T-helper 2 cell (primary cell): ENCODE results near the gene CTNND1.

Source experiments
- DNase-seq, 5 experiments: peaks; one replicate each; pipeline versions ENCODE4 v3.0.0 to v3.0.0-alpha.2; 2012 to 2022

CTNND1 gene

GRCh38 chr11:57764021-57764420, 2.4 kb downstream of the CTNND1 start:
- DNase-seq, result no peak

DNA sequence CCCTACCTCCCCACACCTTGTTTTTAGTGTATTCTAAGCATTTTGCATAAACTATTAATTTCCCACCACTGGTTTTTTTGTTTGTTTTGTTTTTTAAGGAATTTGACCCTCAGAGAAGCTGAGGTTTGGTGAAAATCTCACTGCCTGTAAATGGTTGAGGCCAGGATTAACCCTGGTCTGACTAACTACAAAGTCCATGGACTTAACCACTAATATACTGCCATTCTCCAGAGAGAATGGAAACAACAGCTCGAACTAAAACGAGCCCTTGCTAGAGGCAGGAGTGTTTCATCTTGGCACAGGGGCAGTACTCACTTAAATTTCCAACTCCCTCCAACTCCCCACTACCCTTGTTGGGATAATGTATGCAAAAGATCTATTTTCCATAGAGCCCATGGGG, 3.0 kb downstream of the CTNND1 start:
- no peak for DNase-seq

- no peak for DNase-seq
Observed at GRCh38 chr11:57764972-57765371, 3.4 kb downstream of the CTNND1 start.

GRCh38 chr11:57770793-57771192, 9.2 kb downstream of the CTNND1 start:
- no peak for DNase-seq

GRCh38 chr11:57771365-57771764, 9.8 kb downstream of the CTNND1 start:
- no peak for DNase-seq

DNA sequence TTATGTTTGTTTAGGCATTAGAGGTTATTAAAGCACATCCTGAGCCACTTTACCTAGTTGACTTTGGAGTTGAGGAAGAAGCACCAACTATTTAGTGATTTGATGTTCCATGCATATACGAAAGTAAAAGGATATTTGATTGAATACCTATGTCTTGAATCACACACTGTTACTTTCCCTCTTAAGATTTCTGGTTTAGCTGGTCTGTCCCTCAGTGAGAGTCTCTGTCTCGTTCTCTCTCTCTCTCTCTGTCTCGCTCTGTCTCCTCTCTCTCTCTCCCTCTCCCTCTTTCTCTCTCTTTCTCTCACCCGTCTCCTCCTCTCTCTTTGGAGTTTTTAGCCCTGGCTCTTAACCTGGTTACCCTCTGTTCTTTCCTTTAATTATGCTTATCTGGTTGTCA, 11.0 kb downstream of the CTNND1 start:
- no peak for DNase-seq

DNA sequence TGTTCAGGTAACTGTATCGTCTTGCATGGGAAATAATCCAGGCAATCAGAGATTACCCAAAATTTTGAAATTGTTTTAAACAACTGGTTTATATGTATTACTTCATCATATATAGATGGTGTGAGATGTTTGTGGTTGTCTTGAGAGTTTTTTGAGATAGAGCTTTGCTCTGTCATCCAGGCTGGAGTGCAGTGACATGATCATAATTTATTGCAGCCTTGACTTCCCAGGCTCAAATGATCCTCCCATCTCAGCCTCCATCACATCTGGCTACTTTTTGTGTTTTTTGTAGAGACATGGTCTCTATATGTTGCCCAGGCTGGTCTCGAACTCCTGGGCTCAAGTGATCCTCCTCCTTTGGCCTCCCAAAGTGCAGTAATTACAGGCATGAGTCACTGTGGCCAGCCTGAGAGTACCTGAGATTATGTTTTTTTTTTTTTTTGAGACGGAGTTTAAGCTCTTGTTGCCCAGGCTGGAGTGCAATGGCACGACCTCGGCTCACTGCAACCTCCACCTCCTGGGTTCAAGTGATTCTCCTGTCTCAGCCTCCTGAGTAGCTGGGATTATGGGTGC, 11.5 kb downstream of the CTNND1 start:
- DNase-seq, result no peak

GRCh38 chr11:57775491-57775890, 13.9 kb downstream of the CTNND1 start:
- DNase-seq, result no peak

DNA sequence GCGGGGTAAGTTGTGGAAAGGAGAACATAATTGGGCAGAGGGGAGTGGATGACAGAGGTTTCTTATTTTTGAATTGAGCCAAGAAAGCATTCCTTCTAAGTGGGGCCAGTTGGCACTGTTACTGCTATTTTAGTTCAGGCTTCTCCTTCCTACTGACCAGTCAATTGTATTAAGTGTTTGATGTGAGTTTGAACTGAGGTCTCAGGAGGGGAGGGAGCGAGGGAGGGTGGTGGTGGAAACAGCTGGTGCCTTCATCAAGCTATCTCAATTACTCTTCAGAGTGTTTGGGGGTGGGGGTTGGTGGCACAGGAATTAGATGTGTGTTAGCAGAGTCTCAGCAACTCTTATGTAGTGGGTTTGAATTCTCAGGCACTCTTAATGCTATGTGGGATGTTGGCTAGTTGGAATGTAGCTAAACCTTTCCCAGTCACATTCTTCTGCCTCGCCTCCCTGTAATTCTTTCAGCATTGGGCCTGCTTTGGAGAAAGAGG, 14.5 kb downstream of the CTNND1 start:
- DNase-seq, result no peak

GRCh38 chr11:57776577-57777210, 15.1 kb downstream of the CTNND1 start:
- DNase-seq, result no peak

DNA sequence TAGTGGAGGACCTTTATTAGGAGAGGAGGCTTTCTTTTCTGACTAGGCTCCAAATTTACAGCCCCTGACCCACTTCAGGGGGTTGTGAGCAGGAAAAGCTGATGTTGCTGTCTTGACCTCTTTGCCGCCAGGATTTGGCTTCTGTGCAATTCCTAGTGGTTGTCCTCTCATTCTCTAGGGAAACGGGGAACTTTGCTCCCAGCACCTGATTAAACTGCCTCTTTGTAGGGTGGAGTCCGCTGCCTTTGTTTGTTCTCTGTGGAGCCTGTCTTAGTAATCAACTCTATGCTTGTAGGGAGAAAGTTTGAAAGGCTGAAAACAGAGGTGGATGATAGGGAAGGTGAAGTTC, 16.3 kb downstream of the CTNND1 start:
- no peak for DNase-seq

- no peak for DNase-seq
Observed at GRCh38 chr11:57778318-57779037, 16.9 kb downstream of the CTNND1 start.

GRCh38 chr11:57779276-57779675, 17.7 kb downstream of the CTNND1 start:
- DNase-seq, result no peak

GRCh38 chr11:57781529-57781943, 19.9 kb downstream of the CTNND1 start:
- DNase-seq, result no peak

DNA sequence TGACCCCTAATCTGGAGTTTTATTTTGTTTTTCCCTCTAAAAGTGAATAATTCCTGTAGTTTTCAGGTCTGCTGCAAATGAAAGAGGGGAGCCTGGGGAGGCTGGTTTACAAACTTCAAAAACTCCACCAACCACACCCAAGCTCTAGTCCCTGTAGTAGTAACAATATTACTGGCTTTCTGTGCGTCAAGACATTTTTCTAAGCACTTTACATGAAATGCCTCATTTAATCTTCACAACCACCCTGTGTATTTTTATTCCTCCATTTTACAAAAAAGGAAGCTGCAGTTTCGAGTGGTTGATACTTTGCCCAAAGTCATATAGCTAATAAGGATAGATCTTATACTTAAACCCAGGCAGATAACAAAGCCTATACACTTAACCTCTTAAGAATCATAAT, 23.5 kb downstream of the CTNND1 start:
- DNase-seq, result no peak

DNA sequence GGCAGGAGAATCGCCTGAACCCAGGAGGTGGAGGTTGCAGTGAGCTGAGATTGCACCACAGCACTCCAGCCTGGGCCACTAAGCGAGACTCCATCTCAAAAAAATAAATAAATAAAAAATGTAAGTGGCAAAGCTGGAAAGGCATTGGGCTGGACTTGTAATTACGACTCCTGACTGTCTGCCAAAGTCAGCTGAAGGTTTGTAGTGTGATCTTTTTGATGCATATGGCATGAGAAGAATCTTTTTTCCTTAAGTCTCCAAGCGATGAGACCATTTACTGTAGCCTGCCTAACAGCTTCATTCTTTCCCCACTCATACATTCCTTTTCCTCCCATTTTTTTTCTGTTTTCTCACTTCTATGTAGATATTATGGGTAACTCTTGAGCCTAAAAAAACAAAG, 24.8 kb downstream of the CTNND1 start:
- DNase-seq, result no peak

GRCh38 chr11:57787006-57787604, 25.5 kb downstream of the CTNND1 start:
- DNase-seq, result no peak

- DNase-seq, result no peak
Observed at GRCh38 chr11:57787920-57788702, 26.5 kb downstream of the CTNND1 start.

DNA sequence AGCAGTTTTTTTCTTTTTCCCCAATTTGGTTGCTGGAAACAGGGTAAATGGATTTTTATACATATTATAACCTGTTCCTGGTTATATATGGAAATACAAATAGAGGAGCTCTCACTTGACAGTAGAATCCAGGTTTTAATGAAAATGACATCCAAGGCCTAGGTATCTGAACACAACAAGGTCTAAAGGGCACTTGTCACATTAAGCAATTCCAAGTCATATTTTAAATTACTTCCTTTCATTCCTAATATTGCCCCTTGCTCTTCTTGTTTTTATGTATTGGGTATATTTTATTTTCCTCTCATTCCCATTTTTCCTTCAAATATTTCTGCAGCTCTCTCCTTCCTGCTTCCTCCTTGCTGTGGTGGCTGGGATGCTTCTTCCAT, 27.1 kb downstream of the CTNND1 start:
- DNase-seq, result no peak

GRCh38 chr11:57791321-57792059, 29.9 kb downstream of the CTNND1 start:
- no peak for DNase-seq

- DNase-seq, result peak; percentile 50 to 96 (median 74)
Observed at GRCh38 chr11:57792060-57792541, 30.5 kb downstream of the CTNND1 start.

DNA sequence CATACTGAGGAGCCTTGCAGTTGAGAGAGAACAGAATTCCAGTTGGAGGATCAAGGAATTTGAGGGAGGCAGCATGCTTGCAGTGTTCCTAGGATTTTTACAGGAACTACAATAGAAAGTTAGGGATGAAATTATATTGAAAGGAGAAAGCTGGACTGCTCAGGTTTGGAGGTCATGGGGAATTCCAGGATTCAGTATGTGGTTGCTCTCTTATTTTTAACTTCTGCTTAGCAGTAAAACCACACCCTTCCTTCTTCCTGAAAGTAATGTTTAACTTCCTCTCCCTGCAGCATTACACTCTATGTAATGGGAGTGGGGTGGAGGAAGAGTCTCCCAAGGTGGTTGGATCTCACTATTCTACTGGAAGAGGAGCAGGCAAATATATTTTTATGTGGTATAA, 31.3 kb downstream of the CTNND1 start:
- peak in 1 of 5 experiments; percentile 9 for DNase-seq
